CD14-positive monocyte (primary cell): Measurements from ENCODE around the gene OGFRL1. TPM values are rescaled to one million over a fixed set of nuclear protein-coding genes. Genes with fewer than 3 reads are reported as not detected.
A peak's percentile ranks its signal among the peaks of the same experiment; 100 is the strongest.

Experiments
- DNase-seq, 3 donors: peaks; one replicate each; pipeline ENCODE4 v3.0.0-alpha.2; 2011 to 2022
- H2AFZ ChIP-seq: 2 replicates; pipeline ENCODE4 v1.6.0; 2012; ENCODE audit warnings: mild to moderate bottlenecking, low read depth, low read length, inconsistent platforms; ENCODE audit not compliant: insufficient read depth, poor library complexity, severe bottlenecking
- H3K27ac ChIP-seq, 2 donors: 1 replicate in 1 of 2; 2 replicates in 1 of 2; pipeline ENCODE4 v1.5.1; 2012 to 2013; ENCODE audit warnings: low read length in 2 of 2, control low read depth in 1 of 2, inconsistent platforms in 1 of 2, low read depth in 1 of 2, mild to moderate bottlenecking in 1 of 2
- H3K27me3 ChIP-seq, 2 donors: one replicate each; pipeline versions ENCODE4 v1.6.0 to v1.6.1; 2011 to 2013; ENCODE audit warnings: low read length in 2 of 2; ENCODE audit not compliant: control insufficient read depth in 2 of 2, insufficient read depth in 2 of 2
- H3K36me3 ChIP-seq, 2 donors: replicated peaks in 1 of 2; 1 replicate in 1 of 2; 2 replicates in 1 of 2; pipeline versions ENCODE4 v1.5.1 to v1.6.1; 2012 to 2013; ENCODE audit warnings: low read length in 2 of 2, control low read depth in 1 of 2, inconsistent platforms in 1 of 2, mild to moderate bottlenecking in 1 of 2; ENCODE audit not compliant: insufficient read depth in 2 of 2, control insufficient read depth in 1 of 2
- H3K4me1 ChIP-seq, 2 donors: 1 replicate in 1 of 2; 2 replicates in 1 of 2; pipeline versions ENCODE4 v1.5.1 to v1.6.1; 2012 to 2013; ENCODE audit warnings: low read length in 2 of 2, control low read depth in 1 of 2, inconsistent platforms in 1 of 2, mild to moderate bottlenecking in 1 of 2, moderate library complexity in 1 of 2; ENCODE audit not compliant: insufficient read depth in 2 of 2, control insufficient read depth in 1 of 2
- H3K4me2 ChIP-seq: replicated peaks from 2 replicates; pipeline ENCODE3; 2012; ENCODE audit warnings: low read length, moderate library complexity, mild to moderate bottlenecking; ENCODE audit not compliant: poor library complexity, severe bottlenecking; ENCODE audit errors: extremely low read depth
- H3K4me3 ChIP-seq, 3 experiments: fragments of 200-600 bp in 1 of 3; sonication (generic) in 1 of 3; replicated peaks in 1 of 3; 1 replicate in 2 of 3; 2 replicates in 1 of 3; pipeline ENCODE4 v1.5.1; 2011 to 2013; ENCODE audit warnings: low read length in 3 of 3, mild to moderate bottlenecking in 3 of 3, control low read depth in 2 of 3, low read depth in 2 of 3, inconsistent platforms in 1 of 3, moderate library complexity in 1 of 3
- H3K79me2 ChIP-seq: 2 replicates; pipeline ENCODE4 v1.6.0; 2012; ENCODE audit warnings: mild to moderate bottlenecking, control low read depth, inconsistent platforms, low read length, moderate library complexity; ENCODE audit not compliant: insufficient read depth
- H3K9ac ChIP-seq: 2 replicates; pipeline ENCODE4 v1.6.0; 2017; ENCODE audit warnings: low read length, mild to moderate bottlenecking; ENCODE audit not compliant: insufficient read depth, poor library complexity, severe bottlenecking
- H3K9me3 ChIP-seq, 2 donors: replicated peaks in 1 of 2; 1 replicate in 1 of 2; 2 replicates in 1 of 2; pipeline versions ENCODE4 v1.5.1 to v1.6.1; 2012 to 2013; ENCODE audit warnings: low read length in 2 of 2, control low read depth in 1 of 2; ENCODE audit not compliant: control insufficient read depth in 1 of 2, insufficient read depth in 1 of 2
- H4K20me1 ChIP-seq: 2 replicates; pipeline ENCODE4 v1.6.0; 2012; ENCODE audit warnings: mild to moderate bottlenecking, low read length, control low read depth, moderate library complexity; ENCODE audit not compliant: insufficient read depth
- H3K27ac Mint-ChIP-seq, 7 donors: one replicate each; pipeline ENCODE4 v1.8.0; 2020; ENCODE audit warnings: mild to moderate bottlenecking in 7 of 7, mixed read lengths in 7 of 7, moderate library complexity in 6 of 7, inconsistent platforms in 2 of 7
- H3K27me3 Mint-ChIP-seq, 3 donors: one replicate each; pipeline ENCODE4 v1.8.0; 2021 to 2022; ENCODE audit warnings: low read depth in 3 of 3, mild to moderate bottlenecking in 3 of 3, mixed read lengths in 3 of 3, moderate library complexity in 3 of 3, inconsistent platforms in 1 of 3
- H3K36me3 Mint-ChIP-seq, 2 donors: one replicate each; pipeline ENCODE4 v1.8.0; 2020; ENCODE audit warnings: mixed read lengths in 2 of 2, inconsistent platforms in 1 of 2, mild to moderate bottlenecking in 1 of 2
- H3K4me1 Mint-ChIP-seq: one replicate; pipeline ENCODE4 v1.8.0; 2020; ENCODE audit warnings: mild to moderate bottlenecking, mixed read lengths
- H3K4me3 Mint-ChIP-seq, 2 donors: one replicate each; pipeline ENCODE4 v1.8.0; 2020; ENCODE audit warnings: mild to moderate bottlenecking in 2 of 2, mixed read lengths in 2 of 2, moderate library complexity in 1 of 2
- H3K9me3 Mint-ChIP-seq, 7 donors: one replicate each; pipeline ENCODE4 v1.8.0; 2020 to 2022; ENCODE audit warnings: mixed read lengths in 7 of 7, mild to moderate bottlenecking in 6 of 7, moderate library complexity in 6 of 7, inconsistent platforms in 2 of 7
- WGBS: methylation state at CpG from one replicate; pipeline ENCODE4 v1.1.5; 2013; ENCODE audit warnings: missing lambda C conversion rate; ENCODE audit not compliant: insufficient coverage; 5-methylcytosine and 5-hydroxymethylcytosine counted together
- intact Hi-C, 2 donors: fragments of 100-400 bp; cut with micrococcal nuclease; formaldehyde crosslinking; loops; one replicate each; pipeline versions ENCODE4 v1.15.0 to v1.15.1; 2023
- polyA minus RNA-seq: library from RNA; depleted of rRNA, polyadenylated mRNA; stranded (reverse); fragments of >200 nt; gene quantifications from 2 replicates; pipeline ENCODE4 v1.2.3, GENCODE V29; 2012
- polyA plus RNA-seq, 3 donors: library from polyadenylated mRNA; depleted of rRNA in 1 of 3; unstranded in 2 of 3; stranded (reverse) in 1 of 3; fragments of 300-500 nt in 2 of 3; fragments of >200 nt in 1 of 3; fragmentation: Illumina TruSeq in 2 of 3; gene quantifications; 1 replicate in 2 of 3; 2 replicates in 1 of 3; pipeline ENCODE4 v1.2.3, GENCODE V29; 2012 to 2021
- total RNA-seq, 12 experiments: library from RNA in 1 of 12; stranded (reverse) in 1 of 12; fragments of 120-200 nt in 1 of 12; gene quantifications; one replicate each; pipeline ENCODE4 v1.2.4 and lab custom pipeline; 2013 to 2026; ENCODE audit warnings: mixed read lengths in 6 of 12, inconsistent platforms in 1 of 12
- TF ChIP-seq, protein P1 (sequence below): fragments of 200-600 bp; IDR thresholded peaks from one replicate; pipeline ENCODE4 v1.8.0; 2022; ENCODE audit warnings: antibody characterized with exemption, mild to moderate bottlenecking

OGFRL1 gene
- 123 TPM for total RNA-seq (2013)
- polyA plus RNA-seq (10 to 100 TPM; 52.9 to 72.8 (median 58.3) TPM), polyA minus RNA-seq (33.5 and 48.3 TPM in 2 replicates), total RNA-seq (lab: John Stamatoyannopoulos, UW) (242 to 824 (median 544) reads per million in 11 experiments)

DNA sequence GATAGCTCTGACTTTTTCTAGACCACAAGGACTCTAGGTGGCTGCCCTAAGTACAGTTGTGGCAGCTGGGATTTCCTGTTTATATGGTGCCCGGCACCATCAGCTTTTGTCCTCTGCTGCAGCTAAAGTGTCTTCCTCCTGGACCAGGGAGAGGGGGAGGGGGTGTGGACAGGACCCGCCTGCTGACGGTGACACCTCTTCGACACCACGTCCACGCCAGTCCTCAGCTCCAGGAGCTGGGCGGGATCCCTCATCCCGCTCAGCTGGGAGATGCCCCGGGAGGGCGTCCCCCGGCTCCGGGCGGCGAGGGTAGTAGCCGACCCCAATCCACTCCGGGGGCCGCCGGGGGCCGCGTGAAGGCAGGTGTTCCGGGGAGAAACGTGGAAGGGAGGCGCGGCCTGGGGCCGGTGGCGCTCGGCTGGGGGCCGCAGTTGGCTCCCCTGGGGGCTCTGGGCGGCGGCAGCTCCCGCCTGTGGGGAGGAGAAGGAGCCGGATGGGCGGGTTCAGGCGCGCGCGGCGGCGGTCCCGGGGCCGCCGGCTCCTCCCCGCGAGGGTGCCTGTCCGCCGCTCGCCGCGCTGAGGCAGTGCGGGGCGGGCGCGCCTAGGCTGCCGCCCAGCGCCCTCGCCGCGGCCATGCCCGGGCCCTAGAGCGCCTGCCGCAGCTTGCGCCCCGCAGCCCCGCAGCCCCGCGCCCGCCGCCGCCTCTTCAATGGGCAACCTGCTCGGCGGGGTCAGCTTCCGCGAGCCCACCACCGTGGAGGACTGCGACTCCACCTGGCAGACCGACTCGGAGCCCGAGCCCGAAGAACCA, at the start of gene OGFRL1:
OGFRL1 (plus strand) TSS at position 584 of the 811 bp plus-strand sequence; CDS start at position 710, 126 bp downstream.
- Mint-ChIP-seq H3K27ac (peak within 1 kb of the TSS; percentile 92 to 98 (median 96)), H3K4me3 (peak within 1 kb of the TSS; percentile 90 to 95), H3K36me3 (peaks cover 21 to 23% of the 10 kb centered on the region in 2 donors), H3K9me3 (peaks cover 0 to 2% (median 0%) of the 10 kb centered on the region in 7 donors), H3K27me3 (no peaks in the 10 kb centered on the region), H3K4me1 (peaks cover 52% of the 10 kb centered on the region)
- Histone ChIP-seq H3K4me3 (peak within 1 kb of the TSS; percentile 62 to 92 (median 87)), H3K9ac (peak within 1 kb of the TSS; percentile 88), H3K79me2 (peaks cover 47% of the 10 kb centered on the region), H3K27me3 (no peaks in the 10 kb centered on the region), H3K9me3 (no peaks in the 10 kb centered on the region), H3K36me3 (peaks cover 2 to 5% of the 10 kb centered on the region in 2 donors), H3K4me2 (peak within 1 kb of the TSS; percentile 96), H3K4me1 (peaks cover 45 to 60% of the 10 kb centered on the region in 2 donors), H4K20me1 (peaks cover 43% of the 10 kb centered on the region), H2AFZ (peak within 1 kb of the TSS; percentile 95), H3K27ac (peak within 1 kb of the TSS; percentile 90 to 97)
- WGBS: under 1% methylated on average over 71 of the region's 79 CpGs
- TF ChIP-seq, protein P1, sequence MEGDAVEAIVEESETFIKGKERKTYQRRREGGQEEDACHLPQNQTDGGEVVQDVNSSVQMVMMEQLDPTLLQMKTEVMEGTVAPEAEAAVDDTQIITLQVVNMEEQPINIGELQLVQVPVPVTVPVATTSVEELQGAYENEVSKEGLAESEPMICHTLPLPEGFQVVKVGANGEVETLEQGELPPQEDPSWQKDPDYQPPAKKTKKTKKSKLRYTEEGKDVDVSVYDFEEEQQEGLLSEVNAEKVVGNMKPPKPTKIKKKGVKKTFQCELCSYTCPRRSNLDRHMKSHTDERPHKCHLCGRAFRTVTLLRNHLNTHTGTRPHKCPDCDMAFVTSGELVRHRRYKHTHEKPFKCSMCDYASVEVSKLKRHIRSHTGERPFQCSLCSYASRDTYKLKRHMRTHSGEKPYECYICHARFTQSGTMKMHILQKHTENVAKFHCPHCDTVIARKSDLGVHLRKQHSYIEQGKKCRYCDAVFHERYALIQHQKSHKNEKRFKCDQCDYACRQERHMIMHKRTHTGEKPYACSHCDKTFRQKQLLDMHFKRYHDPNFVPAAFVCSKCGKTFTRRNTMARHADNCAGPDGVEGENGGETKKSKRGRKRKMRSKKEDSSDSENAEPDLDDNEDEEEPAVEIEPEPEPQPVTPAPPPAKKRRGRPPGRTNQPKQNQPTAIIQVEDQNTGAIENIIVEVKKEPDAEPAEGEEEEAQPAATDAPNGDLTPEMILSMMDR: no peak
- DNase-seq: peak; percentile 60 to 72 (median 72)
- intact Hi-C loops: loop anchor here in 1 of 2 donors (5.0 kb wide), 1 partner anchor 36 kb away; no protein-coding TSS in a partner anchor

DNA sequence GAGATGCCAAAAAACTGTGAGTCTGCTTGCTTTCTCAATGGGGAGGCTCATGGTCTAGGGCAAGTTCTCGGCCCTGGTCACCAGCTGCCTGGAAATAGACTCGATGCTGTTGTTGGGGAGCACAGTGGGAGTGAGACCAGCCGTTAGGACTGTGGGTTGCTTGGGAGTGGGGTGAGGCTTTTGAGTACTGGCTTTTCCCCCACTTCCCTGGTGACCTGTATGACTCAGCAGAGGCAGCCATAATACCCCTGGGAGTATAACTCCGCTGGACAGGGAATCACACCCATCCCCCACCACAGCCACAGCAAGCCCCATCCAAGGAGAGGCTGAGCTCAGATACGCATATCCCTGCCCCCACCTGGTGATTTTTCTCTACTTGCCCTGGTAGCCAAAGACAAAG, 48.9 kb upstream of the OGFRL1 start:
- Histone ChIP-seq H3K27me3 (no peaks in the 10 kb centered on the region), H4K20me1 (no peaks in the 10 kb centered on the region), H3K4me2 (no peak overlapping the region), H3K4me3 (no peak overlapping the region), H2AFZ (no peak overlapping the region), H3K27ac (no peak overlapping the region), H3K36me3 (no peaks in the 10 kb centered on the region), H3K9me3 (no peaks in the 10 kb centered on the region), H3K79me2 (no peaks in the 10 kb centered on the region), H3K9ac (no peak overlapping the region), H3K4me1 (no peaks in the 10 kb centered on the region)
- Mint-ChIP-seq H3K4me3 (no peak overlapping the region), H3K27me3 (peaks cover 0 to 1% (median under 1%) of the 10 kb centered on the region in 3 donors), H3K27ac (no peak overlapping the region), H3K4me1 (peaks cover 2% of the 10 kb centered on the region), H3K36me3 (no peaks in the 10 kb centered on the region), H3K9me3 (peaks cover 0 to 9% (median 3%) of the 10 kb centered on the region in 7 donors)
- DNase-seq: no peak
- 96% methylated on average over 4 of the region's 5 CpGs for WGBS
- intact Hi-C loops: no loop called here
- TF ChIP-seq, protein P1: no peak
